T1000 (cell line): ENCODE results near the gene TRIM66.

Source experiments
- DNase-seq: peaks from one replicate; lab custom pipeline; 2025; ENCODE audit warnings: mixed read lengths; lab: John Stamatoyannopoulos, UW

The TRIM66 gene

DNA sequence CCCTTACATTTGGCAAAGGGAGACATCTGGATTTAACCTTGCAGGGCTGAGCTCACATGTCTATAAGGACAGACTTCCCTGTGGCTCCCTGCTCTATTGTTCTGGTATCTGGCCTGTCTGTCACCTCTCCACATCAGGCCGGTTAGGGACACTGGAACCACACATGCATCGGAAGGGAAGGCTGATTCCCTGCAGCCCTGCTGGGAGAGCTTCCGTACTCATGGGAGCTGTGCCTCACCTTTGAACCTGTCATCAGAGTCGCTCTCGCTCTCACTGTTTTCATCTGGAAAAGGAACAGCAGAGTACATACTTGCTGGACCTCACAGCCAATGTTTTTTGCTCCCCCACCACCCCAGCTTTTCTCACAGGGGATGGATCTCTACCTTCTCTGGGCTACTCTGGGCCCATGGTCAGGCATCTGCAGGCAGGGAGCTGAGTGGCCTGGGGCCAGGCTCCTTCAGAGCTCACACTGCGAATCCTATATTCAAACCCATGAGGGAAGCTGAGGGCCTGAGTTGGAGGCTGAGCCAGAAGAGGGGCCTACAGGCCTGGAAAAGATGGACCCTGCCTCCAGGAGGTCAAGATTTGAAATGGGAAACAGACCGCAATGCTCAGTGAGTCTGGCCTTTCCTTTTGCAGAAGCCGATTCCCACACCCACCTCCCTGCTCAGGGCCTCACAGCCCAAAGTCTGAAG, 31.4 kb upstream of the TRIM66 start:
- DNase-seq, result no peak

GRCh38 chr11:8712506-8712905, 30.0 kb upstream of the TRIM66 start:
- DNase-seq, result no peak

DNA sequence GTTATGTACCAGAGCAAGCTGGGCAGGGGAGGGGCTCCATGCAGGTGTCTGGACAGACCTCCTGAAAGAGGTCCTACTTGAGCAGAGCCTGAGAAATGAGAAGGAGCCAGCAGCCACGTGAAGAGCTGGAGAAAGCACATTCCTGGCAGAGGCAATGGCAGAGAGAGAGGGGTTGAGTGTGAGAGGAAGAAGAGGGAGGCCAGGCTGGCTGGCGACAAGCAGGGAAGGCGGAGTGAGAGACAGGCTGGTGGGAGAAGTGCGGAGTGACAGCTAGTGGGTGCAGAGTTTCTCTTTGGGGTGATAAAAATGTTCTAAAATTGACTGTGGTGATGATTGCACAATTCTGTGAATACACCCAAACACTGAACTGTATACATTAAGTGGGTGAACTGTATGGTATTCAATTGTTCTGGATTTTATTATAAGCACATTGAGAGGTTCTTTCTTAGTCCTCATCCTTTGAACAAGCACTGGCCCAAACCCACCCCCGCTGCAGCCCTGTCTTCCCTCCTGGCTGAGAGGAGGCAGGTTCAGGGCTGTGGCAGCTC, 29.5 kb upstream of the TRIM66 start:
- no peak for DNase-seq

GRCh38 chr11:8709777-8710176, 27.3 kb upstream of the TRIM66 start:
- DNase-seq, result no peak

- peak; percentile 14 for DNase-seq
Observed at GRCh38 chr11:8709002-8709672, 26.7 kb upstream of the TRIM66 start.

DNA sequence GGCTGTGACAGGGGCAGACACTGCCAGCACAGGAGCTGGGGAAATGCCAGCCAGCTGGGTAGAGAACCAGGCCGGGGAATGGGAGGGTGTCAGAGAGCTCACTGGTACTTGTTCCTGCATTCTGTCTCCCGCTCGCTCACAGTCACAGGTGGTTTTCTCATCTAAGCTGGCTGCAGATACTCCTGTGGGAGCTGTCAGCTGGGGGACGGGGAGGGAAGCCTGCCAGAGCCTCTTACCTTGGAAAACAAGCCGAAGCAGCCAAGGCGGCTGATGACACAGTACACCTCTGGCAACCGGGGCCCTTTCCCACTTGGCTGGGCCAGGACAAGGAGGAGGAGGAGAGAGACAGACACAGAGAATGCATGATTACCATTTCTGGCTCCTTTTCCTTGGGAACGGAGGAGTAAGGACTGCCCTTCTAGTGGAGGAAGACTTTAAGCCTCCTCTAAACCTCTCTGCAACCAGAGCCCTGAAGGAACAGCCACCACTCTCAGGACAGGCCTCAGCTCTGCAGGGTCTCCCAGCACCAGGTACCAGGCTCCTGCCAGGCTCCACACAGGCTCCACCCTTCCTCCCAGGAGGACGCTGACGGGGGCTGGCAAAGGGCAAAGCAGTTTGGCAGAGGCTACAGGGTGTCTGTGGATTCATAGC, 25.2 kb upstream of the TRIM66 start:
- no peak for DNase-seq

GRCh38 chr11:8706673-8707432, 24.4 kb upstream of the TRIM66 start:
- DNase-seq, result no peak

DNA sequence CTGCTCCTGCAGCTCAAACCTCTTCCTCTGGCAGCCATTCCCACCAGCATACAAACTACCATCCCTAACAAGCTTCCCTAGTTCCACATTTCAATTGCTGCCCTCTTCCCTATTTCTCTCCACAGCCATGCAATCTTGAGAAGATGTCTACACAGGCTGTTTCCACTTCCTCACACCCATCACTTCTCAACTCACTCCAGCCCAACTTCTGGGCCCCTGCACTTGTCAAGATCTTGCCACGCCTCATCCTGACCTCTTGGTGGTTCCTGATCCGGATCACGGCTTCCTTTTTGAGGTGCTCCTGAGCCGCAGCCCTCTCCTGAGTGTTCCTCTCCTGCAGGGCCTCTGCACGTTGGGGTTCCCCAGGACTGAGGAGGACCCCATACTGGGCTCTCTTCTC, 22.7 kb upstream of the TRIM66 start:
- DNase-seq, result no peak

DNA sequence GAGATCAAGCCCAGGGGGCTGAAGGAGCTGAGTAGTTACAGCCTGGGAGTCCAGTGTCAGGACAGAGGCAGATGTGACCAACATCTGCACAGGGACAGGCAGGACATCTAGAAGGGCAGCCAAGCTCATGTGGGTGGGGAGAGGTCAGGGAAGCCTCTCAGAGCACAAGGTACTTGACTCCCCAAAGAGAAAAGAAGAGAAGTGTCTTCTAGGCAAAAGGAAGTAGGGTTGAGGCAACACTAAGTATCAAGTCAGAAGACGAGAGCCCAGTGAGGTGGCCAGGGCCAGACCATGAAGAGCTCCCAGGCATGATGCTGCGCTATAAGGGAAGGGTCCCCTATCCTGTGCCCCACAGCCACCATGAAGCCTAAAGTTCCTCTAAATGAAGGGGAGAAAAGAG, 21.7 kb upstream of the TRIM66 start:
- DNase-seq, result no peak

DNA sequence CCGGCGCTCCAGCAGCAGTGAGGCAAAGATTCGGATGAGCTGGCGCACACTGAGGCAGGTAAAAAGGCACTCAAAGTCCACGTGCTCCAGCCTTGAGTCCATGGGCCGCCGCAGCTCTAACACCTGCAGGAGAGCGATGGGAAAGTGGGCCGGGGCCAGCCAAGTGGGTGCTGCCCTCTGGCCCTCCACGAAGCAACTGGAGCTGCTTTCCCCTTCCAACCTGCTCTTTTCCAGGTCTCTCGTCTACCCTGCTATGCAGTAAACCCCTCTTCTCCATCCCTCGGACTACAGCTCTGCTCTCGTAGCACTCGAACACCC, 20.1 kb upstream of the TRIM66 start:
- DNase-seq, result no peak

DNA sequence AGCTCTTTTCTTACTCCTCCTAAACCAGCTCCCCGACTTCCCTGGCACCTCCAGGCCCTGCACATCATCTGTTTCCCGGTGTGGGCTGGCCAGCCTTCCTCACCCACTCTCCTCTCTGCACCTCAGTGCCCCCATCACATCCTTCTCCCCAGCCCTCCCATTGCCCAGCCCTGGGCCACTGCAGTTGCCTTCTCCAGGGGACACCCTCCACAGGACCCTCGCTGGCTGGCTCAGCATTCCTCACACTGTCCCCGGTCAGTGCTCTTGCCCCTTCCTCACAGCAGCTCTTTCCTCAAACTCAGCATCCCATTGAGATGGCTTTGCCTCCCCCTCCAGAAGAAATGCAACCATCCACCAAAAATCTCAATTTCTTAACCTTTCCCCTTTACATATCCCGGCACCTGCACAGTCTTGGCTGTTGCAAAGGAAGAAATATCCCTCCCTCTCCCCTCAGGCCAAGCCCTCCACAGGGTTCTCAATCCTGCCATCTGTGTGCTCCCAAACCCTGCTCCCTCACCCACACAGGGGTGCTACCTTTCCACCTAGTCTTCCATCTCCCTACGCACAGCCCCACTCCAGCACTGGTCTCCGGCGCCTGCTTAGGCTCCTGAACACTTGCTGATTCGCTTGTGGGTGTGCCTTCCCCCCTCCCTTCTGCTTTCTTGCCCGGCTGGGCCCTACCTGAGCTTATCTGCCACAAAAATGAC, 19.6 kb upstream of the TRIM66 start:
- DNase-seq, result no peak

DNA sequence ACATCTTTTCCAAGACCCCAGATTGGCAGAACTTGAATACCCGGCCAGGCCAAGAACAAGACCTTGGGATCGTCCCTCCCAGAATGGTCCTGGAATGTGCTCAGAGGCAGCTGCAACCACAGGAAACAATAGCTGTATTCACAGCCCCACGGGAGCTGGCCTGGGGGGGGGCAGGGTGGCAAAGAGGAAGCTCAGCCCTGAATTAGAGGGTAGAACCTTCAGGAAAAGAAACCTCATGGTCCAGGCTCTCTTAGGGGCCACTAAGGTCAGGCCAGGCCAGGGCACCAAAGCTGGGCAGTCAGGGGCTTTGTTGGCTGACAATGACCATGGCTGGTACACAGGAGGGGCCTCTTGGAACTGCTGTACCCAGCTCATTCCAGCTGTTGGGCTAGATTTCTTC, 17.4 kb upstream of the TRIM66 start:
- no peak for DNase-seq

- no peak for DNase-seq
Observed at GRCh38 chr11:8698917-8699441, 16.5 kb upstream of the TRIM66 start.

GRCh38 chr11:8698379-8698851, 15.9 kb upstream of the TRIM66 start:
- DNase-seq, result no peak

DNA sequence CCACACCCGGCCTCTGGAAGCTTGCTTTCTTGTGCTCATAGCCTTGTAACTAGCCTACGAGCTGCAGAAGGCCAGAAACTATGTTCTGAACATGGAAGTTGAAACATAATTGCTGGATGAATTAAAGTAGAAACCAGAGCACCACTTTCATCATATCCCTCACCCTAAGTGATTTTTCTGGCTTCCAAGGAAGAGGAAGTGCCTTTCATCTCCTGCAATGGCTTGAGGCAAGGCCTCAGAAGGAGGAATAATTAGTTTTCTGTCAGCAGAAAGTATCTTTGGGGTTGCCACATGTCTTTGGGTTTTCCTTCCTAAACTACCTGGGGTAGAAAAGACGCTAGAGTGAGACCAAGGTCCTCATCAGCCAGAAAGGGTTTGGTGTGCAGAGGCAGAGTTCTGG, 14.6 kb upstream of the TRIM66 start:
- DNase-seq, result no peak

- DNase-seq, result no peak
Observed at GRCh38 chr11:8694137-8694536, 11.7 kb upstream of the TRIM66 start.

DNA sequence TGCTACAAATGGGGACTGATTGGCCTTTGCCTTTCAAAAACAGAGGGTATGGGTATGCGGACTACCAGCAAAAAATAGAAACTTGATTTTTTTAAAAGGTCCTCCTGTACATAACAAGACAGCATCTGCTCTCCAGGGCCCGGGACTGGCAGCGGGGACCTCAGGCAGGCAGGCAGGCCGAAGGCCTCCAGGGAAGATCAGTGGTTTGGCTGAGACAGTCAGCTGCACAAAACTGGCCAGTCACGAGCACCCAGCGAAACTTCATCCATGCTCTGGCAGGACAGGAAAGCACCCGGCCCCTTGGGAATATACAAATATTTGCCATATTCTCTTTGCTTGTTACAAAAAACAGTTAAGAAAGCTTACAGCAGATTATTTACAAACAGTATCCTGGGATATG, 11.1 kb upstream of the TRIM66 start:
- DNase-seq, result no peak

DNA sequence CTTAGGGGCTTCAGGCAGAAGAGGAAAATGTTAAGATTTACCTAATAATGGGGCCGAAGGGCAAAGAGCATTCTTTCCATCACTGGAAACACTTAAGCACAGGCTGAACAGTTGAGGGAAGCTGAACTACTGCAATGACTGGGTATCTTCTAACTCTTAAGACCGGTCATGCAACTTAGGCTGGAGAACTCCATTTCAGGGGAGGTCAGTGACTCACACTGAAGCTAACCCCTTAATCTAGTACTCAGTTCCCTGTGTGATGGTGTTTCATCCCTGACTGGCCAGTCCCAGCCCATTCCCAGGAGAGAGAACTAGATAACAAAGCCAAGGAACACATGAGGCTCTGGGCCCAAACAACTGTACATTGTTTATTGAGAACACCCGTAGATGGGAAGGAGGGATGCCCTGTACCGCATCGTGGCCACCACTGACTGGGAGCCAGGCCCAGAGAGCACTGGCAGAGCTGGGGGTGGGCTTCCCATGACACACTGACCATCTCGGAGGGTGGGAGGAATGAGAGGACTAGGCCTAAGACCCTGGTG, 10.6 kb upstream of the TRIM66 start:
- no peak for DNase-seq

GRCh38 chr11:8692417-8692816, 10.0 kb upstream of the TRIM66 start:
- no peak for DNase-seq

GRCh38 chr11:8691601-8692000, 9.1 kb upstream of the TRIM66 start:
- no peak for DNase-seq
